T-helper 2 cell treated with Interferon-gamma antibody and Interleukin-4, amounts not matched to agents 5 μg/mL and 100 μg/mL, for 36 hours (primary cell): ENCODE data around the gene SLC9A3.

ENCODE experiments used
- DNase-seq: peaks from one replicate; pipeline ENCODE4 v3.0.0; 2021; ENCODE audit warnings: low spot score
- H3K27ac Mint-ChIP-seq: one replicate; pipeline ENCODE4 v1.8.0; 2021; ENCODE audit warnings: mild to moderate bottlenecking, mixed read lengths
- H3K27me3 Mint-ChIP-seq: one replicate; pipeline ENCODE4 v1.8.0; 2021; ENCODE audit warnings: low read depth, mixed read lengths
- H3K36me3 Mint-ChIP-seq: one replicate; pipeline ENCODE4 v1.8.0; 2021; ENCODE audit warnings: low read depth, mixed read lengths
- H3K4me1 Mint-ChIP-seq: one replicate; pipeline ENCODE4 v1.8.0; 2021; ENCODE audit warnings: low read depth, mixed read lengths
- H3K4me3 Mint-ChIP-seq: one replicate; pipeline ENCODE4 v1.8.0; 2022; ENCODE audit warnings: mild to moderate bottlenecking, moderate library complexity, mixed read lengths
- H3K9me3 Mint-ChIP-seq: one replicate; pipeline ENCODE4 v1.8.0; 2021; ENCODE audit warnings: mixed read lengths

SLC9A3 gene

GRCh38 chr5:464843-465590, 59.2 kb downstream of the SLC9A3 start:
- DNase-seq = no peak
- no peaks in the 10 kb centered on the region for H3K27me3 Mint-ChIP-seq
- H3K4me3 Mint-ChIP-seq = no peak overlapping the region
- no peak overlapping the region for H3K27ac Mint-ChIP-seq
- H3K9me3 Mint-ChIP-seq = no peaks in the 10 kb centered on the region
- peaks cover 23% of the 10 kb centered on the region for H3K4me1 Mint-ChIP-seq
- H3K36me3 Mint-ChIP-seq = peaks cover 52% of the 10 kb centered on the region

- DNase-seq = no peak
- H3K9me3 Mint-ChIP-seq = no peaks in the 10 kb centered on the region
- peak overlapping the region; percentile 83 for H3K27ac Mint-ChIP-seq
- peaks cover 55% of the 10 kb centered on the region for H3K36me3 Mint-ChIP-seq
- no peak overlapping the region for H3K4me3 Mint-ChIP-seq
- peaks cover 26% of the 10 kb centered on the region for H3K4me1 Mint-ChIP-seq
- H3K27me3 Mint-ChIP-seq = no peaks in the 10 kb centered on the region
These were observed 59.8 kb downstream of the SLC9A3 start for GRCh38 chr5:464446-464842.

GRCh38 chr5:463952-464351, 60.3 kb downstream of the SLC9A3 start:
- Mint-ChIP-seq H3K4me3 (peak overlapping the region; percentile 46), H3K4me1 (peaks cover 31% of the 10 kb centered on the region), H3K9me3 (no peaks in the 10 kb centered on the region), H3K36me3 (peaks cover 59% of the 10 kb centered on the region), H3K27me3 (no peaks in the 10 kb centered on the region), H3K27ac (peak overlapping the region; percentile 83)
- peak; percentile 67 for DNase-seq

- H3K4me3 Mint-ChIP-seq = no peak overlapping the region
- peak overlapping the region; percentile 63 for H3K27ac Mint-ChIP-seq
- peaks cover 61% of the 10 kb centered on the region for H3K36me3 Mint-ChIP-seq
- no peaks in the 10 kb centered on the region for H3K9me3 Mint-ChIP-seq
- H3K4me1 Mint-ChIP-seq = peaks cover 37% of the 10 kb centered on the region
- no peak for DNase-seq
- H3K27me3 Mint-ChIP-seq = no peaks in the 10 kb centered on the region
These were observed 60.9 kb downstream of the SLC9A3 start for GRCh38 chr5:463301-463700.

- H3K9me3 Mint-ChIP-seq = no peaks in the 10 kb centered on the region
- peaks cover 41% of the 10 kb centered on the region for H3K4me1 Mint-ChIP-seq
- peaks cover 69% of the 10 kb centered on the region for H3K36me3 Mint-ChIP-seq
- no peaks in the 10 kb centered on the region for H3K27me3 Mint-ChIP-seq
- H3K27ac Mint-ChIP-seq = no peak overlapping the region
- DNase-seq = no peak
- no peak overlapping the region for H3K4me3 Mint-ChIP-seq
These were observed 62.2 kb downstream of the SLC9A3 start for GRCh38 chr5:462051-462481.

GRCh38 chr5:460273-460625, 64.0 kb downstream of the SLC9A3 start:
- peak overlapping the region; percentile 59 for H3K27ac Mint-ChIP-seq
- H3K4me1 Mint-ChIP-seq = peaks cover 41% of the 10 kb centered on the region
- peaks cover 68% of the 10 kb centered on the region for H3K36me3 Mint-ChIP-seq
- H3K27me3 Mint-ChIP-seq = no peaks in the 10 kb centered on the region
- H3K4me3 Mint-ChIP-seq = peak overlapping the region; percentile 33
- no peaks in the 10 kb centered on the region for H3K9me3 Mint-ChIP-seq
- DNase-seq = no peak

GRCh38 chr5:459562-460272, 64.5 kb downstream of the SLC9A3 start:
- no peaks in the 10 kb centered on the region for H3K9me3 Mint-ChIP-seq
- H3K27ac Mint-ChIP-seq = peak overlapping the region; percentile 72
- H3K4me1 Mint-ChIP-seq = peaks cover 41% of the 10 kb centered on the region
- H3K4me3 Mint-ChIP-seq = peak overlapping the region; percentile 44
- no peak for DNase-seq
- H3K27me3 Mint-ChIP-seq = no peaks in the 10 kb centered on the region
- H3K36me3 Mint-ChIP-seq = peaks cover 71% of the 10 kb centered on the region

GRCh38 chr5:458547-459353, 65.5 kb downstream of the SLC9A3 start:
- peak overlapping the region; percentile 44 for H3K4me3 Mint-ChIP-seq
- peak; percentile 75 for DNase-seq
- no peaks in the 10 kb centered on the region for H3K9me3 Mint-ChIP-seq
- no peaks in the 10 kb centered on the region for H3K27me3 Mint-ChIP-seq
- H3K4me1 Mint-ChIP-seq = peaks cover 40% of the 10 kb centered on the region
- peaks cover 75% of the 10 kb centered on the region for H3K36me3 Mint-ChIP-seq
- H3K27ac Mint-ChIP-seq = peak overlapping the region; percentile 72

GRCh38 chr5:457195-457961, 66.9 kb downstream of the SLC9A3 start:
- Mint-ChIP-seq H3K27me3 (no peaks in the 10 kb centered on the region), H3K4me3 (no peak overlapping the region), H3K4me1 (peaks cover 49% of the 10 kb centered on the region), H3K36me3 (peaks cover 78% of the 10 kb centered on the region), H3K9me3 (peaks cover 7% of the 10 kb centered on the region), H3K27ac (no peak overlapping the region)
- DNase-seq = no peak

GRCh38 chr5:456351-457194, 67.7 kb downstream of the SLC9A3 start:
- H3K36me3 Mint-ChIP-seq = peaks cover 78% of the 10 kb centered on the region
- H3K9me3 Mint-ChIP-seq = peaks cover 15% of the 10 kb centered on the region
- peak overlapping the region; percentile 3 for H3K27ac Mint-ChIP-seq
- no peak for DNase-seq
- no peak overlapping the region for H3K4me3 Mint-ChIP-seq
- peaks cover 47% of the 10 kb centered on the region for H3K4me1 Mint-ChIP-seq
- H3K27me3 Mint-ChIP-seq = no peaks in the 10 kb centered on the region

GRCh38 chr5:455806-456205, 68.4 kb downstream of the SLC9A3 start:
- Mint-ChIP-seq H3K27me3 (no peaks in the 10 kb centered on the region), H3K9me3 (peaks cover 21% of the 10 kb centered on the region), H3K4me3 (no peak overlapping the region), H3K4me1 (peaks cover 44% of the 10 kb centered on the region), H3K27ac (no peak overlapping the region), H3K36me3 (peaks cover 84% of the 10 kb centered on the region)
- no peak for DNase-seq

- peaks cover 29% of the 10 kb centered on the region for H3K9me3 Mint-ChIP-seq
- H3K4me1 Mint-ChIP-seq = peaks cover 37% of the 10 kb centered on the region
- no peaks in the 10 kb centered on the region for H3K27me3 Mint-ChIP-seq
These were observed 69.3 kb downstream of the SLC9A3 start for GRCh38 chr5:454936-455335.

More at GRCh38 chr5:454936-455335, 69.3 kb downstream of the SLC9A3 start:
- no peak for DNase-seq
- Mint-ChIP-seq H3K36me3 (peaks cover 84% of the 10 kb centered on the region), H3K27ac (no peak overlapping the region), H3K4me3 (no peak overlapping the region)
